Measurements from ENCODE around the gene DCDC2B. TPM values are rescaled to one million over a fixed set of nuclear protein-coding genes. Genes with fewer than 3 reads are reported as not detected.

The DCDC2B gene
- polyA plus RNA-seq, 2 of the 4 experiments (the other 2 are of a cell fraction) = not detected

DNA sequence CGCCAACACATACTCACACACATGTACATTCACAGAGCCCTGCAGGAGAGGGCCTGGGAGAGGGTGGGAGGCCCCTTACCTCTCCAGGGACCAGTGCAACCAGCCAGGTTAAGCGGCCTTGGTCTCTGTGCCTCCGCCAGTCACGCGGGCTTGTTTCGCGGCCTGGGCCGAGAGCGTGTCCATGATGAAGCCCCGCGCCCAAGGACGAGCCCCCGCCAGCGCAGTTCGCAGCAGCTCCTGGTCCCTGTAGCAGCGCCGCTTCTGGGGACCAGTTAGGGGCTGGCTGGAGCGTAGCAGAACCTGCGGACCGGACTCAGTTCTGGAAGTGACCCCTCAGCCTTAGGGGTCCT is 30.9 kb downstream of the DCDC2B start:
- peaks cover 46% of the 10 kb centered on the region for H3K4me1 ChIP-seq
- H3K9me3 ChIP-seq = no peaks in the 10 kb centered on the region
- ChIA-PET CTCF (interaction anchor here (0.6 to 4.8 kb wide), 13 partner anchors 8 to 83 kb away, joined by 3 to 45 read pairs (median 6); partner anchors contain the start of gene LCK), POLR2A (interaction anchor here (1.5 to 3.4 kb wide), 3 partner anchors 17 to 96 kb away, joined by 3 to 16 read pairs (median 11); partner anchors contain the start of genes HDAC1 and MARCKSL1)
- H3K27ac ChIP-seq = peak overlapping the region; percentile 79 to 94; a peak in 4 of 6 replicates
- TF ChIP-seq RARB (CRISPR knock-in tag; IDR thresholded peaks at IDR 0.05) (no peak), HOXB13 (CRISPR knock-in tag; IDR thresholded peaks at IDR 0.05; ENCODE audit: low read depth) (no peak), TFCP2L1 (CRISPR knock-in tag; IDR thresholded peaks at IDR 0.05) (no peak), POLR2A (IDR thresholded peaks at IDR 0.05; ENCODE audit: low read length) (no peak), RNF2 (IDR thresholded peaks at IDR 0.05; ENCODE audit: borderline replicate concordance, low read depth) (no peak), RAD21 (conservative IDR thresholded peaks at IDR 0.05 in 1 of 2, IDR thresholded peaks at IDR 0.05 in 1 of 2) (no peak), SREBF2 (IDR thresholded peaks at IDR 0.05) (no peak), MYC (IDR thresholded peaks at IDR 0.05; ENCODE audit: borderline replicate concordance, low read length) (no peak), KDM5A (IDR thresholded peaks at IDR 0.05) (no peak), NFE2L2 (conservative IDR thresholded peaks at IDR 0.05; ENCODE audit: low read length) (no peak), PHF8 (IDR thresholded peaks at IDR 0.05; ENCODE audit: borderline replicate concordance, low read depth) (no peak), EP300 (IDR thresholded peaks at IDR 0.05) (no peak), HDAC2 (IDR thresholded peaks at IDR 0.05) (no peak)
- TF ChIP-seq, protein P1, sequence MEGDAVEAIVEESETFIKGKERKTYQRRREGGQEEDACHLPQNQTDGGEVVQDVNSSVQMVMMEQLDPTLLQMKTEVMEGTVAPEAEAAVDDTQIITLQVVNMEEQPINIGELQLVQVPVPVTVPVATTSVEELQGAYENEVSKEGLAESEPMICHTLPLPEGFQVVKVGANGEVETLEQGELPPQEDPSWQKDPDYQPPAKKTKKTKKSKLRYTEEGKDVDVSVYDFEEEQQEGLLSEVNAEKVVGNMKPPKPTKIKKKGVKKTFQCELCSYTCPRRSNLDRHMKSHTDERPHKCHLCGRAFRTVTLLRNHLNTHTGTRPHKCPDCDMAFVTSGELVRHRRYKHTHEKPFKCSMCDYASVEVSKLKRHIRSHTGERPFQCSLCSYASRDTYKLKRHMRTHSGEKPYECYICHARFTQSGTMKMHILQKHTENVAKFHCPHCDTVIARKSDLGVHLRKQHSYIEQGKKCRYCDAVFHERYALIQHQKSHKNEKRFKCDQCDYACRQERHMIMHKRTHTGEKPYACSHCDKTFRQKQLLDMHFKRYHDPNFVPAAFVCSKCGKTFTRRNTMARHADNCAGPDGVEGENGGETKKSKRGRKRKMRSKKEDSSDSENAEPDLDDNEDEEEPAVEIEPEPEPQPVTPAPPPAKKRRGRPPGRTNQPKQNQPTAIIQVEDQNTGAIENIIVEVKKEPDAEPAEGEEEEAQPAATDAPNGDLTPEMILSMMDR (IDR thresholded peaks at IDR 0.05) = no peak
- TF ChIP-seq, protein P2, sequence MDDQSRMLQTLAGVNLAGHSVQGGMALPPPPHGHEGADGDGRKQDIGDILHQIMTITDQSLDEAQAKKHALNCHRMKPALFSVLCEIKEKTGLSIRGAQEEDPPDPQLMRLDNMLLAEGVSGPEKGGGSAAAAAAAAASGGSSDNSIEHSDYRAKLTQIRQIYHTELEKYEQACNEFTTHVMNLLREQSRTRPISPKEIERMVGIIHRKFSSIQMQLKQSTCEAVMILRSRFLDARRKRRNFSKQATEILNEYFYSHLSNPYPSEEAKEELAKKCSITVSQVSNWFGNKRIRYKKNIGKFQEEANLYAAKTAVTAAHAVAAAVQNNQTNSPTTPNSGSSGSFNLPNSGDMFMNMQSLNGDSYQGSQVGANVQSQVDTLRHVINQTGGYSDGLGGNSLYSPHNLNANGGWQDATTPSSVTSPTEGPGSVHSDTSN (IDR thresholded peaks at IDR 0.05) = no peak
- TF ChIP-seq, protein P3, sequence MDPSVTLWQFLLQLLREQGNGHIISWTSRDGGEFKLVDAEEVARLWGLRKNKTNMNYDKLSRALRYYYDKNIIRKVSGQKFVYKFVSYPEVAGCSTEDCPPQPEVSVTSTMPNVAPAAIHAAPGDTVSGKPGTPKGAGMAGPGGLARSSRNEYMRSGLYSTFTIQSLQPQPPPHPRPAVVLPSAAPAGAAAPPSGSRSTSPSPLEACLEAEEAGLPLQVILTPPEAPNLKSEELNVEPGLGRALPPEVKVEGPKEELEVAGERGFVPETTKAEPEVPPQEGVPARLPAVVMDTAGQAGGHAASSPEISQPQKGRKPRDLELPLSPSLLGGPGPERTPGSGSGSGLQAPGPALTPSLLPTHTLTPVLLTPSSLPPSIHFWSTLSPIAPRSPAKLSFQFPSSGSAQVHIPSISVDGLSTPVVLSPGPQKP (IDR thresholded peaks at IDR 0.05; ENCODE audit: low read depth, low read length) = no peak
- TF ChIP-seq, protein P4, sequence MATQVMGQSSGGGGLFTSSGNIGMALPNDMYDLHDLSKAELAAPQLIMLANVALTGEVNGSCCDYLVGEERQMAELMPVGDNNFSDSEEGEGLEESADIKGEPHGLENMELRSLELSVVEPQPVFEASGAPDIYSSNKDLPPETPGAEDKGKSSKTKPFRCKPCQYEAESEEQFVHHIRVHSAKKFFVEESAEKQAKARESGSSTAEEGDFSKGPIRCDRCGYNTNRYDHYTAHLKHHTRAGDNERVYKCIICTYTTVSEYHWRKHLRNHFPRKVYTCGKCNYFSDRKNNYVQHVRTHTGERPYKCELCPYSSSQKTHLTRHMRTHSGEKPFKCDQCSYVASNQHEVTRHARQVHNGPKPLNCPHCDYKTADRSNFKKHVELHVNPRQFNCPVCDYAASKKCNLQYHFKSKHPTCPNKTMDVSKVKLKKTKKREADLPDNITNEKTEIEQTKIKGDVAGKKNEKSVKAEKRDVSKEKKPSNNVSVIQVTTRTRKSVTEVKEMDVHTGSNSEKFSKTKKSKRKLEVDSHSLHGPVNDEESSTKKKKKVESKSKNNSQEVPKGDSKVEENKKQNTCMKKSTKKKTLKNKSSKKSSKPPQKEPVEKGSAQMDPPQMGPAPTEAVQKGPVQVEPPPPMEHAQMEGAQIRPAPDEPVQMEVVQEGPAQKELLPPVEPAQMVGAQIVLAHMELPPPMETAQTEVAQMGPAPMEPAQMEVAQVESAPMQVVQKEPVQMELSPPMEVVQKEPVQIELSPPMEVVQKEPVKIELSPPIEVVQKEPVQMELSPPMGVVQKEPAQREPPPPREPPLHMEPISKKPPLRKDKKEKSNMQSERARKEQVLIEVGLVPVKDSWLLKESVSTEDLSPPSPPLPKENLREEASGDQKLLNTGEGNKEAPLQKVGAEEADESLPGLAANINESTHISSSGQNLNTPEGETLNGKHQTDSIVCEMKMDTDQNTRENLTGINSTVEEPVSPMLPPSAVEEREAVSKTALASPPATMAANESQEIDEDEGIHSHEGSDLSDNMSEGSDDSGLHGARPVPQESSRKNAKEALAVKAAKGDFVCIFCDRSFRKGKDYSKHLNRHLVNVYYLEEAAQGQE (IDR thresholded peaks at IDR 0.05) = no peak
- TF ChIP-seq, protein P5, sequence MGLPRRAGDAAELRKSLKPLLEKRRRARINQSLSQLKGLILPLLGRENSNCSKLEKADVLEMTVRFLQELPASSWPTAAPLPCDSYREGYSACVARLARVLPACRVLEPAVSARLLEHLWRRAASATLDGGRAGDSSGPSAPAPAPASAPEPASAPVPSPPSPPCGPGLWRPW (IDR thresholded peaks at IDR 0.05) = no peak
- no peak overlapping the region for H3K4me3 ChIP-seq
- ATAC-seq (no peak), FAIRE-seq (no peak), DNase-seq (ENCODE audit: low read depth in 1 of 2, low spot score in 1 of 2) (no peak)
- 97% methylated on average over 12 of the region's 20 CpGs for WGBS (ENCODE audit: missing lambda C conversion rate)
- H3K4me2 ChIP-seq = peak overlapping the region; percentile 81
